IMR-90 (cell line): ENCODE measurements around the gene CES1. TPM values are rescaled to one million over a fixed set of nuclear protein-coding genes. Genes with fewer than 3 reads are reported as not detected.
A peak's percentile ranks its signal among the peaks of the same experiment; 100 is the strongest.

Experiments
- ATAC-seq: fragments of 200-7000 bp; cut with Tn5 transposase; 2 replicates; pipeline ENCODE4 v1.9.1; 2020; ENCODE audit warnings: low read depth, mild to moderate bottlenecking, moderate library complexity
- BruUV-seq: library from RNA; stranded (reverse); fragments of 400-500 nt; replicated peaks from 2 replicates; lab custom pipeline; 2021; lab: Mats Ljungman, UMichigan
- CTCF ChIA-PET: fragments of 300-600 bp; formaldehyde crosslinking; extraction: SDS; loops from one replicate; lab custom pipeline; 2021; ENCODE audit warnings: antibody characterized with exemption; lab: Yijun Ruan, JAX
- POLR2A ChIA-PET: fragments of 300-600 bp; sonication (Branson Sonifier 250); formaldehyde crosslinking; loops from one replicate; lab custom pipeline; 2022; ENCODE audit warnings: antibody characterized with exemption; ENCODE audit not compliant: unreplicated experiment; lab: Charles Lee
- DNase-seq: peaks from one replicate; pipeline ENCODE4 v3.0.0; 2013
- H2AFZ ChIP-seq: replicated peaks from 2 replicates; pipeline ENCODE3; 2013; ENCODE audit warnings: low read length, mild to moderate bottlenecking; ENCODE audit not compliant: poor library complexity
- H2AK5ac ChIP-seq: 2 replicates; pipeline ENCODE4 v1.6.1; 2013; ENCODE audit warnings: low read depth, low read length, inconsistent platforms
- H2AK9ac ChIP-seq: replicated peaks from 2 replicates; pipeline ENCODE3; 2013; ENCODE audit warnings: mild to moderate bottlenecking, low read depth, low read length, moderate library complexity; ENCODE audit not compliant: poor library complexity
- H2BK120ac ChIP-seq: 2 replicates; pipeline ENCODE4 v1.6.1; 2013; ENCODE audit warnings: low read depth, low read length, inconsistent platforms
- H2BK15ac ChIP-seq: 3 replicates; pipeline ENCODE4 v1.6.1; 2013; ENCODE audit warnings: low read depth, low read length, inconsistent platforms
- H2BK20ac ChIP-seq: 2 replicates; pipeline ENCODE4 v1.6.1; 2013; ENCODE audit warnings: low read depth, mild to moderate bottlenecking, inconsistent platforms, low read length, moderate library complexity
- H2BK5ac ChIP-seq: 2 replicates; pipeline ENCODE4 v1.6.1; 2013; ENCODE audit warnings: mild to moderate bottlenecking, low read depth, low read length, inconsistent platforms; ENCODE audit not compliant: poor library complexity, severe bottlenecking
- H3K14ac ChIP-seq: replicated peaks from 2 replicates; pipeline ENCODE4 v1.6.1; 2013; ENCODE audit warnings: low read depth, low read length, inconsistent platforms
- H3K18ac ChIP-seq: 2 replicates; pipeline ENCODE4 v1.6.1; 2013; ENCODE audit warnings: low read depth, low read length, control low read depth
- H3K23ac ChIP-seq: 2 replicates; pipeline ENCODE4 v1.6.1; 2013; ENCODE audit warnings: low read depth, low read length, inconsistent platforms
- H3K27ac ChIP-seq: 2 replicates; pipeline ENCODE4 v1.5.1; 2013; ENCODE audit warnings: mild to moderate bottlenecking, control low read depth, low read length; ENCODE audit not compliant: insufficient read depth
- H3K27me3 ChIP-seq: 2 replicates; pipeline ENCODE4 v1.6.1; 2013; ENCODE audit warnings: low read length; ENCODE audit not compliant: control insufficient read depth, insufficient read depth
- H3K36me3 ChIP-seq: 2 replicates; pipeline ENCODE4 v1.6.1; 2013; ENCODE audit warnings: low read length, mixed read lengths; ENCODE audit not compliant: control insufficient read depth, insufficient read depth
- H3K4ac ChIP-seq: 2 replicates; pipeline ENCODE4 v1.6.1; 2013; ENCODE audit warnings: low read depth, low read length, inconsistent platforms
- H3K4me1 ChIP-seq: 2 replicates; pipeline ENCODE4 v1.6.1; 2013; ENCODE audit warnings: low read length, mixed read lengths; ENCODE audit not compliant: control insufficient read depth, insufficient read depth
- H3K4me2 ChIP-seq: 2 replicates; pipeline ENCODE4 v1.6.1; 2013; ENCODE audit warnings: low read depth, mild to moderate bottlenecking, control low read depth, low read length, moderate library complexity
- H3K4me3 ChIP-seq: 2 replicates; pipeline ENCODE4 v1.5.1; 2013; ENCODE audit warnings: low read depth, mild to moderate bottlenecking, control low read depth, low read length, moderate library complexity; ENCODE audit not compliant: insufficient read depth
- H3K56ac ChIP-seq: 2 replicates; pipeline ENCODE4 v1.6.1; 2013; ENCODE audit warnings: low read length, inconsistent platforms; ENCODE audit not compliant: insufficient read depth; ENCODE audit errors: extremely low read depth
- H3K79me1 ChIP-seq, 2 experiments: 2 replicates each; pipeline ENCODE4 v1.6.1; 2013; ENCODE audit warnings: low read length in 2 of 2, inconsistent platforms in 1 of 2, low read depth in 1 of 2
- H3K9ac ChIP-seq: 2 replicates; pipeline ENCODE4 v1.6.1; 2013; ENCODE audit warnings: low read depth, low read length, control low read depth
- H3K9me1 ChIP-seq: 2 replicates; pipeline ENCODE4 v1.6.1; 2013; ENCODE audit warnings: low read length, inconsistent platforms; ENCODE audit not compliant: insufficient read depth
- H3K9me3 ChIP-seq: 2 replicates; pipeline ENCODE4 v1.6.1; 2013; ENCODE audit warnings: low read length; ENCODE audit not compliant: control insufficient read depth, insufficient read depth
- H4K20me1 ChIP-seq: 2 replicates; pipeline ENCODE4 v1.6.1; 2013; ENCODE audit warnings: low read length, inconsistent platforms; ENCODE audit not compliant: insufficient read depth
- H4K5ac ChIP-seq: 2 replicates; pipeline ENCODE4 v1.6.1; 2013; ENCODE audit warnings: mild to moderate bottlenecking, low read depth, low read length, control low read depth
- H4K8ac ChIP-seq, 2 experiments: 2 replicates each; pipeline ENCODE4 v1.6.1; 2013; ENCODE audit warnings: low read depth in 2 of 2, low read length in 2 of 2, control low read depth in 1 of 2, inconsistent platforms in 1 of 2
- H4K91ac ChIP-seq: 2 replicates; pipeline ENCODE4 v1.6.1; 2013; ENCODE audit warnings: low read depth, low read length, inconsistent platforms; ENCODE audit not compliant: insufficient read depth
- CHD1 ChIP-seq: IDR thresholded peaks from 2 replicates; pipeline ENCODE4 v1.6.1; 2012; ENCODE audit warnings: low read depth, low read length, improper control_type of control experiment
- MAFK ChIP-seq: IDR thresholded peaks from 2 replicates; pipeline ENCODE4 v1.6.1; 2012; ENCODE audit warnings: low read depth, low read length, improper control_type of control experiment
- MAZ ChIP-seq: IDR thresholded peaks from 2 replicates; pipeline ENCODE4 v1.6.1; 2012; ENCODE audit warnings: low read depth, mild to moderate bottlenecking, low read length, improper control_type of control experiment, moderate library complexity, borderline replicate concordance
- NFE2L2 ChIP-seq: fragments of 150-350 bp; IDR thresholded peaks from 2 replicates; pipeline ENCODE4 v1.6.1; 2016; ENCODE audit warnings: low read depth, mild to moderate bottlenecking, low read length
- RAD21 ChIP-seq: IDR thresholded peaks from 2 replicates; pipeline ENCODE4 v1.6.1; 2012; ENCODE audit warnings: low read length, improper control_type of control experiment
- SMC3 ChIP-seq: fragments of 150-350 bp; IDR thresholded peaks from 2 replicates; pipeline ENCODE4 v1.6.1; 2016; ENCODE audit warnings: low read depth, mild to moderate bottlenecking, antibody characterized with exemption, low read length, moderate library complexity
- WGBS, 2 experiments: methylation state at CpG; one replicate each; pipeline versions ENCODE4 v1.1.5 to v1.1.7; 2013; ENCODE audit warnings: missing lambda C conversion rate in 2 of 2; ENCODE audit not compliant: insufficient read length in 1 of 2; ENCODE audit errors: extremely low coverage in 2 of 2; 5-methylcytosine and 5-hydroxymethylcytosine counted together
- dilution Hi-C: fragments of 300-500 bp; cut with HindIII; formaldehyde crosslinking; loops from one replicate; pipeline ENCODE4 v1.14.3; 2018; ENCODE audit warnings: low sequenced_read_pairs; ENCODE audit not compliant: unreplicated experiment
- in situ Hi-C: fragments of 300-500 bp; cut with MboI; formaldehyde crosslinking; loops from 3 replicates; pipeline ENCODE4 v1.14.3; 2019; ENCODE audit warnings: low sequenced_read_pairs, inconsistent platforms, mixed read lengths
- intact Hi-C: fragments of 100-400 bp; cut with micrococcal nuclease; formaldehyde crosslinking; loops from 2 replicates; pipeline ENCODE4 v1.10.0; 2022
- polyA plus RNA-seq, 3 experiments: library from polyadenylated mRNA; depleted of rRNA; stranded (reverse); fragments of >200 nt; gene quantifications; 2 replicates each; pipeline ENCODE4 v1.2.3, GENCODE V29; 2012; ENCODE audit warnings: low replicate concordance in 1 of 3
- total RNA-seq: library from RNA; depleted of rRNA; stranded (reverse); fragments of >200 nt; gene quantifications from 2 replicates; pipeline ENCODE4 v1.2.3, GENCODE V29; 2012
- TF ChIP-seq, protein P1 (sequence below): conservative IDR thresholded peaks from 2 replicates; pipeline ENCODE4 v1.5.1; 2012; ENCODE audit warnings: mild to moderate bottlenecking, low read depth, low read length, improper control_type of control experiment

Gene CES1
- total and polyA plus RNA-seq, 2 of the 4 experiments (the other 2 are of a cell fraction) = 0.03 TPM; not detected in 1

DNA sequence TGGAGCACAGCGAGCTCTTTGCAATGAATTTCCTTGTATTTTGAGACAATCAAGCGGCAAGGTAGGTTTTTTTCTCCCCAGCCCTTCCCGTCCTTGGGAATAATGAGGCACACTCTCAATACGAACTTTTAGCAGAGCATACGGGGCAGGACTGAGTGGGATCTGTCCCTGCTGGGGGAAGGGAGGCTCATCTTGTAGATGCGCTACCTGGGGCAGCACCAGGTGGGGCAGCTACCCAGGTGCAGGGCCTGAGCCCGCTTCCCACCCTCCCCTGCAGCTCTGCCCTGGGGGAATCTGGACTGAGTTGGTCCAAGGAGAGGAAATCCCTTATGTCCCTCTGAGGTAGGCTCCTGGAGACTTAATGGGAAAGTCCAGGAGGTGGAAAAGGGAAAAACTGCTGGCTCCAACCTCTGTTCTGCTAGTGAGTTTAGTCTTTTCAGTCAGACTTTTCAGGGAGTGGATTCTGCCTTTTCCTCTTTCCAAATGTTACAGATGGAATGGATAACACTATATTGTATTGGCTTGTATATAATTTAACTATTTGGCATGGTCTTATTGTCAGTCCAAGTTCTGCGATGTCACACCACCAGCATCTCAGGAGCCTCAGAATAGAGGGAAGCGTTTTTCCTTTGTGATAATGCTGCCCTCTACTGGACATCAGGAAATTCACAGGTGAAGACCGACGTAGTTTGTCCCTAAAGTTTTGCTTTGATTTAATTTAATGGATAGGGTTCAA lies 9.6 kb upstream of the CES1 start:
- Histone ChIP-seq H3K9me1 (no peaks in the 10 kb centered on the region), H2BK5ac (no peak overlapping the region), H3K36me3 (no peaks in the 10 kb centered on the region), H2AK9ac (no peak overlapping the region), H3K79me1 (no peaks in the 10 kb centered on the region), H4K5ac (no peak overlapping the region), H3K18ac (no peak overlapping the region), H3K23ac (no peak overlapping the region), H3K56ac (no peak overlapping the region), H3K4me1 (no peaks in the 10 kb centered on the region), H4K20me1 (no peaks in the 10 kb centered on the region), H4K8ac (no peak overlapping the region), H4K91ac (no peak overlapping the region), H3K9me3 (no peaks in the 10 kb centered on the region), H2BK20ac (no peak overlapping the region), H3K27ac (no peak overlapping the region), H3K9ac (no peak overlapping the region), H3K4me3 (no peak overlapping the region), H3K4me2 (no peak overlapping the region), H3K27me3 (no peaks in the 10 kb centered on the region), H3K4ac (no peak overlapping the region), H2BK15ac (no peak overlapping the region), H2AFZ (no peak overlapping the region), H2AK5ac (no peak overlapping the region), H2BK120ac (no peak overlapping the region), H3K14ac (no peak overlapping the region)
- no CpG with 5 or more reads among the region's 11 CpGs for WGBS, 2 experiments
- ChIA-PET POLR2A (no interaction called here), CTCF (no interaction called here)
- ATAC-seq (peak; percentile 80; the same call in 1 of the 2 replicates), DNase-seq (peak; percentile 45)
- dilution Hi-C loops (no loop called here), intact Hi-C loops (loop anchor here (1.0 to 5.0 kb wide), 4 partner anchors 130 to 476 kb away; no protein-coding TSS in a partner anchor), in situ Hi-C loops (loop anchor here (5.0 to 10.0 kb wide), 3 partner anchors 130 to 378 kb away; no protein-coding TSS in a partner anchor)
- TF ChIP-seq, protein P1, sequence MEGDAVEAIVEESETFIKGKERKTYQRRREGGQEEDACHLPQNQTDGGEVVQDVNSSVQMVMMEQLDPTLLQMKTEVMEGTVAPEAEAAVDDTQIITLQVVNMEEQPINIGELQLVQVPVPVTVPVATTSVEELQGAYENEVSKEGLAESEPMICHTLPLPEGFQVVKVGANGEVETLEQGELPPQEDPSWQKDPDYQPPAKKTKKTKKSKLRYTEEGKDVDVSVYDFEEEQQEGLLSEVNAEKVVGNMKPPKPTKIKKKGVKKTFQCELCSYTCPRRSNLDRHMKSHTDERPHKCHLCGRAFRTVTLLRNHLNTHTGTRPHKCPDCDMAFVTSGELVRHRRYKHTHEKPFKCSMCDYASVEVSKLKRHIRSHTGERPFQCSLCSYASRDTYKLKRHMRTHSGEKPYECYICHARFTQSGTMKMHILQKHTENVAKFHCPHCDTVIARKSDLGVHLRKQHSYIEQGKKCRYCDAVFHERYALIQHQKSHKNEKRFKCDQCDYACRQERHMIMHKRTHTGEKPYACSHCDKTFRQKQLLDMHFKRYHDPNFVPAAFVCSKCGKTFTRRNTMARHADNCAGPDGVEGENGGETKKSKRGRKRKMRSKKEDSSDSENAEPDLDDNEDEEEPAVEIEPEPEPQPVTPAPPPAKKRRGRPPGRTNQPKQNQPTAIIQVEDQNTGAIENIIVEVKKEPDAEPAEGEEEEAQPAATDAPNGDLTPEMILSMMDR = peak; percentile 71
- no peak for TF ChIP-seq CHD1
- TF ChIP-seq MAFK = no peak
- peak; percentile 49; the same call in 1 of the 2 replicates for TF ChIP-seq SMC3
- peak; percentile 73 for TF ChIP-seq RAD21
- no peak for TF ChIP-seq NFE2L2
- TF ChIP-seq MAZ = no peak
- BruUV-seq = no TSS peak
